ENCODE data around the gene HRH3.

HRH3 gene

DNA sequence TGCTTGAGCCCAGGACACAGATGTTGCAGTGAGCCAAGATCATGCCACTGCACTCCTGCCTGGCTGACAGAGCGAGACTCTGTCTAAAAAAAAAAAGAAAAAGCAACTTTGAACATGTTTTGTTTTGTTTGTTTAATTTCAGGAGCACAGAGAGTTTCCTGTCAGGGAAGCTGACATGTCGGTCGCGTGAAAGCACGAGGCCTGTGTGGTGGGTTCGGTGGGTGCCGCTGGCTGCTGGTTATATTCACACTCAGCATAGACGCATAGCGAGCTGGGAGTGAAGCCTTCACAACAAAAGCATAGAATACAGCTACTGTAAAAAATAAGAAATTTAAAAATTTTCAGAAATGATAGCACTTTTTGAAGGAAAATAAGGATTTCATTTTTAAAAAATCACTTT lies 22.8 kb downstream of the HRH3 start:
- no peak for DNase-seq

GRCh38 chr20:62196286-62196685 lies 23.8 kb downstream of the HRH3 start:
- DNase-seq, result no peak

- DNase-seq, result no peak
These were observed 24.3 kb downstream of the HRH3 start for GRCh38 chr20:62195736-62196135.

DNA sequence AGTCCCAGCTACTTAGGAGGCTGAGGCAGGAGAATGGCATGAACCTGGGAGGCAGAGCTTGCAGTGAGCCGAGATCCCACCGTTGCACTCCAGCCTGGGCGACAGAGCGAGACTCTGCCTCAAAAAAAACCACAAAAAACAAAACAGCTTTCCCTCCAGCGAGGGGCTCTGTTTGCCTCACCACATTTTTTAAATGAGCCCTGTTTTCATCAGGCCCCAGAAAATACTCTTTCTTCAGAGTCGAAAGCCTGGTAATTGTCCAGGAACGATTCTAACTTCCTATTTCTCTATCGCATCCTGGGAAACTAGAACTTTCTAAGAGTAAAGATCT lies 25.0 kb downstream of the HRH3 start:
- DNase-seq, result no peak

GRCh38 chr20:62193079-62194025 lies 26.7 kb downstream of the HRH3 start:
- DNase-seq, result no peak

DNA sequence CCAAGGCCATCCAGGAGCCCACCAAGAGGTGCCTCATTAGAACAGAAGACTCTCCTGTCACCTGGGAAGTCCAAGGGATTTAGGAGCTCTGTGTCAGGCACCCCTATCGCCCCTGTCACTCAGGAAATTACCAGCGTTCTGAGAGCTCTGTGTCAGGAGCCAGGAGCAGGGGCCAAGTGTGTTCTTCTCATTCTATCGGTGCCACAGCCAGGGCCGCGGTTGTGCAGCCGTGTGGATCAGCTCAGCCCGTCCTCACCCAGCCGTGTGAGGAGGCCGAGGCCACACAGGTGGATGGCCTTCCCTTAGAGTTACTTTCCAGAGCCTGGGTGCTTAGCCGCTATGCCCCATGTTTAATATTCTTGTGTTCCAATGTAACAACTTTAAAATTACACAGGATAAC lies 27.4 kb downstream of the HRH3 start:
- no peak for DNase-seq

GRCh38 chr20:62191781-62192559 lies 28.1 kb downstream of the HRH3 start:
- no peak for DNase-seq

DNA sequence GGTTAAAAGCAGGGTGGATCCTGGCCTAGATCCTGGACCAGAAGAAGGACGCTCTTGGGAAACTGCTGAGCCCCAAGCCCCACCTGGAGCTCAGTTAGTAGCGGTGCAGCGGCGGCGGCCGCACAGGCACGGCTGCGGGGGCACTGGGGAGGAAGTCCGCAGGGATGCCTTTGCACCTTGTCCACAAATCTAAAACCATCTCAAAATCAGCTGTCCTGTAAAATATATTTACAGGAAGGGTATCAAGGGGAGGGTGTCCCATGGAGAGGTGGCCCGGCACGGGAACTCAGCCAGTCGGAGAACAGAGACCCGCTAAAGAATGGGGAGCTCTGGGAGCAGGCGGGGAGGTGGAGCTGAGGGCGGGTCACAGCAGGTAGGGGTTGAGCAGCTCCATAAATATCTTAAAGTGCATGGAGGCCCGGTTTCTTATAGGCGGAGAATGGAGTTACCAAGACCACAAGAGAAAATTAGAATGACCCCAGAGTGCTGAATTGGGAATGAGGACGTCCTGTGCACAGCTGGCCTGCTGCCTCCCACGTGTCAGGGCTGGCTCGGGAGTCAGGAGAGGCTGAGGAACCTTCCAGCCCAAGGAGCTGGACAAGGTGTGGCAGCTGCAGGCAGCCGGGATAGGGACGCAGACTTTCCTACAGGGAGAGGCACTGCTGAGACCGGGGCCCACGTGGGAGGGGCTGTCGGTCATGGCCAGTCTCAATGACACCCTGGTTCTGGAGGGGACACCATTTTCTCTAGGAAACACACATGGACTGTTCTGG lies 29.3 kb downstream of the HRH3 start:
- no peak for DNase-seq

DNA sequence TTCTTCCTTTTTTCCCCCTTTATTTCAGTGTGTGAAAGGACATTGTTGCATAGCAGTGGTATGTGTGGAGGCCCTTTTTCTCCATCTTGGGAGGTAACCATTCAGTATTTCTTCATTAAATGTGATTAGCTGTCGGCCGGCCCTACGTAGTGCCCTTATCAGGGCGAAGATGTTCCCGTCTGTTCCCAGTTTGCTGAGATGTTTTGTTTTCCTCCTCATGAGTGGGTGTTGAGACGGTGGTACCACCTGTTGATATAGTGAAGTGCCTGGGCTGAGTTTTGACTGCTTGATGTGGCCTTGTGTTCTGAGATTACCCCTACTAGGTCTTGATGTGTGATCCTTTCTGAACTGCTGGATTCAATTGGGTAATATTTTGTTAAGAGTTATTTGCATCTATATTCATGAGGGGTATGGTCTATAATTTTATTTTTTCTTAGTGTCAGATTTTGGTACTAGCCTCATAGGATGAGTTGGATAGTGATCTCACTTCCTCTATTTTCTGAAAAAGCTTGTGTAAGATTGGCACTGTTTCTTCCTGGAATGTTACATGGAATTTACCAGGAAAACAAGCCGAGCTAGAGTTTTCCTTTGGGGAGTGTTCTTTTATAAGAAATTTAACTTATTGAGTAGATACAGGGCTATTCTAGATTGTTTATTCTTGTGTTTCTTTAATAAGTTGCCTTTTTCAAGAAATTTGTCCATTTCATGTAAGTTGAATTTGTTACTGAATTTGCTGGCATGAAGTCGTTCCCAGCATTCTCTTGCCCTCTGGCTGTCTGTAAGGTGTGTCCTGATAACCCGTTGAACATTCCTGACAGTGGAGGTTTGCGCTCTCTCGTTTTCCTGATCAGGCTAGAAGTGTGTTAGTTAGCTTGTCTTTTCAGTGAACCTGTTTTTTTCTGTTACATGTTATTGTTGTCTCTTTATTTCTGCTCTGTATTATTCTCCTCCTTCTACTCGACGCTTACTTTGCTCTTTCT lies 32.9 kb downstream of the HRH3 start:
- DNase-seq, result no peak

DNA sequence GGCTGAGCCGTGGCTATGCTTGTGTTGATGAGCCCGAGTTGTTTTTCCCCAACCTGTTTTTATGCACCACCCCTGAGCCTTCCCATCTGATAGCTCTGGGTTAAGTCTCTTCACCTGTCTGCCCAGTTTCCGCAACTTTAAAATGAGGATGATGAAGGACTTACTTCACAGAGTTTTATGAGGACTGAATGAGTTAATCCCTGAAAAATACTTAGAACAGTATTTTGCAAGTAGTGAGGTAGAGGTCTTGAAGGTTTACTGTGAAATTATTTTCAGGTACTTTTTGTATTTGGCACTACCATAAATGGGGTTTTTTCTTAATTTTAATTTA lies 34.0 kb downstream of the HRH3 start:
- DNase-seq, result no peak

GRCh38 chr20:62183426-62184142 lies 36.5 kb downstream of the HRH3 start:
- DNase-seq, result no peak

DNA sequence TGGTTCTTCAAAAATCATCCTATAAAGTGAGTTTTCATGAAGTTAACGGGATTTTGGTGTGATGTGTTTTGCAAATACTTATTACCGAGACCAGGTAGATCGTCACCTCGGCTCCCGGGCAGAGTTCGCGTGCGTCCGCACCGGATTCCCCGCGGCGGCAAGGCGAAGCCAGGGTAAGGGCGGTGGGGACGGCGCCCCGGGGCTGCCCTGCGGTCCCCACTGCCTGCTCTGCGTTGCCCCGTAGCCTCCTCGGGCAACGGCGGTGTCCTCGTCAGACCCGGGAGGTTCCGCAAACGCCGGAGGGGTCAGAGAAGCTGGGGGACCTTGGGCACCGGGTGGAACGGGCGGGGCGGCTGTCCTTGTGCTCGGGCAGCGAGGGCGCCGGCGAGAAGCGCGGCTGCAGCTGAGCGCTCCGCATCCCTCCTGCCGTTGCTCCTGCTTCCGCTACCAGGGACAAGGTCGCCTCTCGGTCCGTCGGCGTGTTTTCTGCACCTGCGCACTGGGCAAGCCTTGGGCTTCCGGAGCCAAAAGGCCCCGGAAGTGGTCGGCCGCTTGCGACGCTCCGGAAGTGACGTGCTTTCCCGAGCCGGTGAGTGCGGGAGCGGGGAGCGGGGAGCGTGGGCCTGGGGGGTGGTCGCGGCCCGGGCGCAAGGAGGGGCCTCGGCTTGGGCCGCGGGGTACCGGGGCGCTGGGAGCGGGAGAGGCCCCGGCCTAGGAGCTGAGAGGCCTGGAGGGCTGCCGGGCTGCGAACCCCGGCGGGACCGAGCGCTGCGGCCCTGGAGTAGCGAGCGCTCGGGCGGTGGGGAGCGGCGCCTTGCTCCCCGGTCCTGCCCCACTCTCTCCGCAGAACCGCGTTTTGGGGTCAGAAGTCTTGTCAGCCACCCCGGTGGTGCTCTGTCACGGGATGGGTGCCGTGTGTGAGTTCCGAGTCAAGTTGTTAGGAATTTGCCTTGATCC lies 37.3 kb downstream of the HRH3 start, which contains the start of gene MTG2:
TSS of gene MTG2 (plus strand) at position 560 of the 957 bp plus-strand sequence. CDS start 10,393 bp downstream, outside the sequence.
- DNase-seq, result peak; percentile 95

DNA sequence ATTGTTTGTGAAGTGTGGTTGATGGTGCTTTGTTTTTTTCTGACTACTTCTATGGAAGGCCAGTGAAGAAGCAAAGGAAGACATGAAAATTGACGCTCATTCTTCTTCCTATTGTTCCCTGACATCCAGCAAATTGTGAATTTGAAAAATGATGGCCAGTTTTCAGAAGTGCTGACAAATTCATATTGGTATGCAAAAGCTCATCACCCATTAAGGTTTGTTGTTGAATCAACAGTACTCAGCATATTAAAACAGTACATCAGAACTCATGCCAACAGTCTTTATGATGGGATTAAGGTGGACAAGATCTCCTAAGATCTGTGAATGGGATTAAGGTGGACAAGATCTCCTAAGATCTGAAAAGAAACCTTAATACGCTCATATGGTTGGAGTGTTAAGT lies 38.3 kb downstream of the HRH3 start:
- DNase-seq, result no peak

- DNase-seq, result no peak
These were observed 40.9 kb downstream of the HRH3 start for GRCh38 chr20:62179162-62179504.

GRCh38 chr20:62178316-62179161 lies 41.5 kb downstream of the HRH3 start:
- DNase-seq, result no peak

GRCh38 chr20:62177307-62177706 lies 42.8 kb downstream of the HRH3 start:
- DNase-seq, result no peak

DNA sequence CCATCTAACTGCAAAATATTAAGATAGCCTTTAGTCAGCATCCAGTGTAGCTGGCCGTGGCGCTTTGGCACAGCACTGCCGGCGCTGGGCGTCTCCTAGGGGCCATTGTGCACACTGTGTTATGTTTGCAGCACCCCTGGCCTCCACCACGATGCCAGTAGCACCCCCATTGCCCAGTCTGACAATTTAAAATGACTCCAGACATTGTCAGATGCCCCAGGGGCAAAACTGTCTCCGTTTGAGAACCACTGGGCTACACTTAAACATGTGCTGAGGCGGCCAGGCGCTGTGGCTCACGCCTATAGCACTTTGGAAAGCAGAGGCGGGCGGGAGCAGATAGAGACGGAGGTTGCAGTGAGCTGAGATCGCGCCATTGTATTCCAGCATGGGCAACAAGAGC lies 43.2 kb downstream of the HRH3 start:
- no peak for DNase-seq

GRCh38 chr20:62175711-62176110 lies 44.4 kb downstream of the HRH3 start:
- no peak for DNase-seq

DNA sequence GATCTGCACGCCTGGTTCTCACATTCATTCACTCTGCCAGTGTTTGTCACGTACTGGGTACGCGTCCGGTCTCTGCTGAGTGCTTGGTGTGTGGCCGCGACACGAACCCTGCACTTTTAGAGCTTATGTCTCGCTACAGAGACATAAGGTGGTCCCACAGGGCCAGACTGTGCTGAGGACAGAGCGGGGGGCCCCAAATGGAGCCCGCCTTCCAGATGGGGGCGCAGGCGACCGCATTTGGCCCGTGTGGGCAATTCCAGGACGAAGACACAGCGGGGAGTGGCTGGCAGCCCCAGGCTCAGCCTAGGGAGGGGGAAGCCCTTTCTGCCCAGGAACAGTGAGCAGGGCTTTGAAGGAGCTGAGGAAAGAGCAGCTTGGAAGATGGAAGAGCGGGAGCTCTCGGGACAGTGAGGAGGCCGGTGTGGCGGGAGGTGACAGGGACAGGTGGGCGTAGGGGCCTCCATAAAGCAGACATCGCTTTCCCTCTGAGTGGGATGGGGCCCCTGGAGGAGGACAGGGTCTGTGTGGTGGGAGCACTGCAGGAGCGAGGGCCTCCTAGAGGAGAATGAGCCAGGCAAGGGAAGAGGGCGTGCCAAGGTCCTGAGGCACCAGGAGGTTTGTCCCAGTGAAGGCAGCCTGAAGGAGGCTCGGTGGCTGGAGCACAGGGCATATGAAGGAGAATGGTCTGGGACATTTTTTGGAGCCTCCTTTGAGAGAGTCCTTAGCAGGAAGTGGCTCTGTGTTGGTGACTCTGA lies 45.0 kb downstream of the HRH3 start:
- no peak for DNase-seq
